CD14-positive monocyte (primary cell): Measurements from ENCODE around the gene CHRNA3. TPM values are rescaled to one million over a fixed set of nuclear protein-coding genes. Genes with fewer than 3 reads are reported as not detected.

Source experiments
- DNase-seq, 3 donors: peaks; one replicate each; pipeline ENCODE4 v3.0.0-alpha.2; 2011 to 2022
- H2AFZ ChIP-seq: 2 replicates; pipeline ENCODE4 v1.6.0; 2012; ENCODE audit warnings: mild to moderate bottlenecking, low read depth, low read length, inconsistent platforms; ENCODE audit not compliant: insufficient read depth, poor library complexity, severe bottlenecking
- H3K27ac ChIP-seq, 2 donors: 1 replicate in 1 of 2; 2 replicates in 1 of 2; pipeline ENCODE4 v1.5.1; 2012 to 2013; ENCODE audit warnings: low read length in 2 of 2, control low read depth in 1 of 2, inconsistent platforms in 1 of 2, low read depth in 1 of 2, mild to moderate bottlenecking in 1 of 2
- H3K27me3 ChIP-seq, 2 donors: one replicate each; pipeline versions ENCODE4 v1.6.0 to v1.6.1; 2011 to 2013; ENCODE audit warnings: low read length in 2 of 2; ENCODE audit not compliant: control insufficient read depth in 2 of 2, insufficient read depth in 2 of 2
- H3K36me3 ChIP-seq, 2 donors: replicated peaks in 1 of 2; 1 replicate in 1 of 2; 2 replicates in 1 of 2; pipeline versions ENCODE4 v1.5.1 to v1.6.1; 2012 to 2013; ENCODE audit warnings: low read length in 2 of 2, control low read depth in 1 of 2, inconsistent platforms in 1 of 2, mild to moderate bottlenecking in 1 of 2; ENCODE audit not compliant: insufficient read depth in 2 of 2, control insufficient read depth in 1 of 2
- H3K4me1 ChIP-seq, 2 donors: 1 replicate in 1 of 2; 2 replicates in 1 of 2; pipeline versions ENCODE4 v1.5.1 to v1.6.1; 2012 to 2013; ENCODE audit warnings: low read length in 2 of 2, control low read depth in 1 of 2, inconsistent platforms in 1 of 2, mild to moderate bottlenecking in 1 of 2, moderate library complexity in 1 of 2; ENCODE audit not compliant: insufficient read depth in 2 of 2, control insufficient read depth in 1 of 2
- H3K4me2 ChIP-seq: replicated peaks from 2 replicates; pipeline ENCODE3; 2012; ENCODE audit warnings: low read length, moderate library complexity, mild to moderate bottlenecking; ENCODE audit not compliant: poor library complexity, severe bottlenecking; ENCODE audit errors: extremely low read depth
- H3K4me3 ChIP-seq, 3 experiments: fragments of 200-600 bp in 1 of 3; sonication (generic) in 1 of 3; replicated peaks in 1 of 3; 1 replicate in 2 of 3; 2 replicates in 1 of 3; pipeline ENCODE4 v1.5.1; 2011 to 2013; ENCODE audit warnings: low read length in 3 of 3, mild to moderate bottlenecking in 3 of 3, control low read depth in 2 of 3, low read depth in 2 of 3, inconsistent platforms in 1 of 3, moderate library complexity in 1 of 3
- H3K79me2 ChIP-seq: 2 replicates; pipeline ENCODE4 v1.6.0; 2012; ENCODE audit warnings: mild to moderate bottlenecking, control low read depth, inconsistent platforms, low read length, moderate library complexity; ENCODE audit not compliant: insufficient read depth
- H3K9ac ChIP-seq: 2 replicates; pipeline ENCODE4 v1.6.0; 2017; ENCODE audit warnings: low read length, mild to moderate bottlenecking; ENCODE audit not compliant: insufficient read depth, poor library complexity, severe bottlenecking
- H3K9me3 ChIP-seq, 2 donors: replicated peaks in 1 of 2; 1 replicate in 1 of 2; 2 replicates in 1 of 2; pipeline versions ENCODE4 v1.5.1 to v1.6.1; 2012 to 2013; ENCODE audit warnings: low read length in 2 of 2, control low read depth in 1 of 2; ENCODE audit not compliant: control insufficient read depth in 1 of 2, insufficient read depth in 1 of 2
- H4K20me1 ChIP-seq: 2 replicates; pipeline ENCODE4 v1.6.0; 2012; ENCODE audit warnings: mild to moderate bottlenecking, low read length, control low read depth, moderate library complexity; ENCODE audit not compliant: insufficient read depth
- H3K27ac Mint-ChIP-seq, 7 donors: one replicate each; pipeline ENCODE4 v1.8.0; 2020; ENCODE audit warnings: mild to moderate bottlenecking in 7 of 7, mixed read lengths in 7 of 7, moderate library complexity in 6 of 7, inconsistent platforms in 2 of 7
- H3K27me3 Mint-ChIP-seq, 3 donors: one replicate each; pipeline ENCODE4 v1.8.0; 2021 to 2022; ENCODE audit warnings: low read depth in 3 of 3, mild to moderate bottlenecking in 3 of 3, mixed read lengths in 3 of 3, moderate library complexity in 3 of 3, inconsistent platforms in 1 of 3
- H3K36me3 Mint-ChIP-seq, 2 donors: one replicate each; pipeline ENCODE4 v1.8.0; 2020; ENCODE audit warnings: mixed read lengths in 2 of 2, inconsistent platforms in 1 of 2, mild to moderate bottlenecking in 1 of 2
- H3K4me1 Mint-ChIP-seq: one replicate; pipeline ENCODE4 v1.8.0; 2020; ENCODE audit warnings: mild to moderate bottlenecking, mixed read lengths
- H3K4me3 Mint-ChIP-seq, 2 donors: one replicate each; pipeline ENCODE4 v1.8.0; 2020; ENCODE audit warnings: mild to moderate bottlenecking in 2 of 2, mixed read lengths in 2 of 2, moderate library complexity in 1 of 2
- H3K9me3 Mint-ChIP-seq, 7 donors: one replicate each; pipeline ENCODE4 v1.8.0; 2020 to 2022; ENCODE audit warnings: mixed read lengths in 7 of 7, mild to moderate bottlenecking in 6 of 7, moderate library complexity in 6 of 7, inconsistent platforms in 2 of 7
- WGBS: methylation state at CpG from one replicate; pipeline ENCODE4 v1.1.5; 2013; ENCODE audit warnings: missing lambda C conversion rate; ENCODE audit not compliant: insufficient coverage; 5-methylcytosine and 5-hydroxymethylcytosine counted together
- intact Hi-C, 2 donors: fragments of 100-400 bp; cut with micrococcal nuclease; formaldehyde crosslinking; loops; one replicate each; pipeline versions ENCODE4 v1.15.0 to v1.15.1; 2023
- polyA plus RNA-seq, 3 donors: library from polyadenylated mRNA; depleted of rRNA in 1 of 3; unstranded in 2 of 3; stranded (reverse) in 1 of 3; fragments of 300-500 nt in 2 of 3; fragments of >200 nt in 1 of 3; fragmentation: Illumina TruSeq in 2 of 3; gene quantifications; 1 replicate in 2 of 3; 2 replicates in 1 of 3; pipeline ENCODE4 v1.2.3, GENCODE V29; 2012 to 2021
- TF ChIP-seq, protein P1 (sequence below): fragments of 200-600 bp; IDR thresholded peaks from one replicate; pipeline ENCODE4 v1.8.0; 2022; ENCODE audit warnings: antibody characterized with exemption, mild to moderate bottlenecking

CHRNA3 gene
- polyA plus RNA-seq, 3 donors: not detected

DNA sequence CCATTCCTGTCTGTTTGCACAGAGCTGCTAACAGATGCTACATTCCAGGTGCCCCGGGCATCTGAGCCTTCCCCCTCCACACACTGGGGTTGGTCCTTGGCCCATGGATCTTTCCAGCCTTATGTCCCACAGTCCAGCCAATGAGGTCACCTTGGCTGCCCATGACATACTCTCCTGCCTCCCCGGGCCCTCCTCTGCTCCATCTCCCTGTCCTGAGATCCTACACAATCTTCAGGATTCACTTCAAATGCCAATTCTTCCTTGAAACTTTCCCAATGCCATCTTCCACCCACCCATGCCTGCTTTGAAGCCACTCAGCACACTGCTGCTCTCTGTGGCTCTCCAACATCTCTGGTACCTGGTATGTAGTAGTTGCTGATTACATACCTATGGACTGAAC, 4.3 kb downstream of the CHRNA3 start:
- H3K27ac Mint-ChIP-seq: no peak overlapping the region
- Histone ChIP-seq H3K27me3 (peaks cover 18 to 28% of the 10 kb centered on the region in 2 donors), H3K4me3 (no peak overlapping the region), H3K4me1 (no peaks in the 10 kb centered on the region), H3K9me3 (no peaks in the 10 kb centered on the region), H3K27ac (no peak overlapping the region), H3K79me2 (no peaks in the 10 kb centered on the region), H3K9ac (no peak overlapping the region), H3K4me2 (no peak overlapping the region), H4K20me1 (no peaks in the 10 kb centered on the region), H2AFZ (no peak overlapping the region), H3K36me3 (no peaks in the 10 kb centered on the region)
- peaks cover 12% of the 10 kb centered on the region for H3K4me1 Mint-ChIP-seq
- H3K4me3 Mint-ChIP-seq: no peak overlapping the region
- intact Hi-C loops: no loop called here
- TF ChIP-seq, protein P1, sequence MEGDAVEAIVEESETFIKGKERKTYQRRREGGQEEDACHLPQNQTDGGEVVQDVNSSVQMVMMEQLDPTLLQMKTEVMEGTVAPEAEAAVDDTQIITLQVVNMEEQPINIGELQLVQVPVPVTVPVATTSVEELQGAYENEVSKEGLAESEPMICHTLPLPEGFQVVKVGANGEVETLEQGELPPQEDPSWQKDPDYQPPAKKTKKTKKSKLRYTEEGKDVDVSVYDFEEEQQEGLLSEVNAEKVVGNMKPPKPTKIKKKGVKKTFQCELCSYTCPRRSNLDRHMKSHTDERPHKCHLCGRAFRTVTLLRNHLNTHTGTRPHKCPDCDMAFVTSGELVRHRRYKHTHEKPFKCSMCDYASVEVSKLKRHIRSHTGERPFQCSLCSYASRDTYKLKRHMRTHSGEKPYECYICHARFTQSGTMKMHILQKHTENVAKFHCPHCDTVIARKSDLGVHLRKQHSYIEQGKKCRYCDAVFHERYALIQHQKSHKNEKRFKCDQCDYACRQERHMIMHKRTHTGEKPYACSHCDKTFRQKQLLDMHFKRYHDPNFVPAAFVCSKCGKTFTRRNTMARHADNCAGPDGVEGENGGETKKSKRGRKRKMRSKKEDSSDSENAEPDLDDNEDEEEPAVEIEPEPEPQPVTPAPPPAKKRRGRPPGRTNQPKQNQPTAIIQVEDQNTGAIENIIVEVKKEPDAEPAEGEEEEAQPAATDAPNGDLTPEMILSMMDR: no peak
- peaks cover 0 to 5% (median 3%) of the 10 kb centered on the region in 7 donors for H3K9me3 Mint-ChIP-seq
- 100% methylated on average over 2 of the region's 2 CpGs for WGBS
- peaks cover 0 to 3% of the 10 kb centered on the region in 2 donors for H3K36me3 Mint-ChIP-seq
- peaks cover 27 to 31% (median 30%) of the 10 kb centered on the region in 3 donors for H3K27me3 Mint-ChIP-seq
- no peak for DNase-seq

GRCh38 chr15:78615151-78615589, 5.6 kb downstream of the CHRNA3 start:
- DNase-seq: no peak
- H3K79me2 ChIP-seq: no peaks in the 10 kb centered on the region
- H4K20me1 ChIP-seq: no peaks in the 10 kb centered on the region
- no peak overlapping the region for H3K27ac ChIP-seq
- 100% methylated on average over 3 of the region's 3 CpGs for WGBS
- H2AFZ ChIP-seq: no peak overlapping the region
- H3K36me3 Mint-ChIP-seq: peaks cover 0 to 3% of the 10 kb centered on the region in 2 donors
- H3K4me3 ChIP-seq: no peak overlapping the region
- TF ChIP-seq, protein P1: no peak
- H3K36me3 ChIP-seq: no peaks in the 10 kb centered on the region
- no peak overlapping the region for H3K27ac Mint-ChIP-seq
- no peak overlapping the region for H3K4me2 ChIP-seq
- H3K27me3 ChIP-seq: peaks cover 14 to 18% of the 10 kb centered on the region in 2 donors
- H3K27me3 Mint-ChIP-seq: peaks cover 20 to 23% (median 22%) of the 10 kb centered on the region in 3 donors
- H3K9me3 ChIP-seq: no peaks in the 10 kb centered on the region
- no peaks in the 10 kb centered on the region for H3K4me1 ChIP-seq
- peaks cover 12% of the 10 kb centered on the region for H3K4me1 Mint-ChIP-seq
- H3K9me3 Mint-ChIP-seq: peaks cover 0 to 5% (median 0%) of the 10 kb centered on the region in 7 donors
- no peak overlapping the region for H3K9ac ChIP-seq
- no peak overlapping the region for H3K4me3 Mint-ChIP-seq
- intact Hi-C loops: no loop called here
